GM12891 (cell line): Measurements from ENCODE around the gene POP5.

Experiments used
- DNase-seq: peaks from one replicate; pipeline ENCODE4 v3.0.0; 2011; ENCODE audit warnings: low spot score; ENCODE audit not compliant: insufficient read length
- FAIRE-seq: peaks from 2 replicates; lab custom pipeline; 2011; peaks lifted over from hg19 to GRCh38; lab: Jason Lieb, UNC
- PAX5 ChIP-seq: IDR thresholded peaks from 2 replicates; pipeline ENCODE4 v1.6.1; 2011; ENCODE audit warnings: low read length, moderate library complexity, mild to moderate bottlenecking; ENCODE audit not compliant: insufficient read depth, severe bottlenecking
- POLR2A ChIP-seq: IDR thresholded peaks from 2 replicates; pipeline ENCODE4 v1.6.1; 2011; ENCODE audit warnings: low read depth, low read length, control low read depth
- POLR2AphosphoS5 ChIP-seq: IDR thresholded peaks from 2 replicates; pipeline ENCODE4 v1.6.1; 2011; ENCODE audit warnings: low read depth, low read length, control low read depth
- POU2F2 ChIP-seq: IDR thresholded peaks from 2 replicates; pipeline ENCODE4 v1.6.1; 2011; ENCODE audit warnings: low read depth, mild to moderate bottlenecking, control low read depth, low read length, moderate library complexity
- SPI1 ChIP-seq: IDR thresholded peaks from 2 replicates; pipeline ENCODE4 v1.6.1; 2011; ENCODE audit warnings: low read depth, low read length, control low read depth
- TAF1 ChIP-seq: IDR thresholded peaks from 2 replicates; pipeline ENCODE4 v1.6.1; 2011; ENCODE audit warnings: low read depth, low read length, control low read depth

Gene POP5

GRCh38 chr12:120588948-120589930, 8.0 kb upstream of the POP5 start:
- FAIRE-seq (no peak), DNase-seq (no peak)

GRCh38 chr12:120588371-120588770, 7.2 kb upstream of the POP5 start:
- FAIRE-seq = no peak
- DNase-seq = no peak
- TF ChIP-seq PAX5 (no peak), TAF1 (no peak)

More at GRCh38 chr12:120588948-120589930, 8.0 kb upstream of the POP5 start:
- TF ChIP-seq POLR2AphosphoS5 (no peak), POLR2A (no peak), SPI1 (no peak), PAX5 (no peak), TAF1 (no peak), POU2F2 (no peak)

DNA sequence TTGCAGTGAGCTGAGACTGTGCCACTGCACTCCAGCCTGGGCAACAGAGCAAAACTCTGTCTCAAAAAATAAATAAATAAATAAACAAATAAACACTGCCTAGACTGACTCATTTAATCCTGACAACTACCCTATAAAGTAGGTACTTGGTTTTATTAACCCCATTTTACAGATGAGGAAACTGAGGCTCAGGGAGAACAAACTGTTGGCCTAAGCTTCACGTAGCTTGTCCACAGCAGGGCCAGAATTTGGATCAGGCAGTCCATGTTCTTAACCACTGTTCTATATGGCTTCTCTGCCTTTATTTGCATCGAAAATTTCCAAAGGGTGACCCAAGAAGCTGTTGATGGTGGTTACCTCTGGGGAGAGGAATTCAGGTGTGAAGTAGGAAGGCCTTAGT, 5.7 kb upstream of the POP5 start:
- TF ChIP-seq POLR2AphosphoS5 (no peak), TAF1 (no peak), POU2F2 (no peak), SPI1 (no peak), PAX5 (no peak), POLR2A (no peak)
- DNase-seq (no peak), FAIRE-seq (no peak)

DNA sequence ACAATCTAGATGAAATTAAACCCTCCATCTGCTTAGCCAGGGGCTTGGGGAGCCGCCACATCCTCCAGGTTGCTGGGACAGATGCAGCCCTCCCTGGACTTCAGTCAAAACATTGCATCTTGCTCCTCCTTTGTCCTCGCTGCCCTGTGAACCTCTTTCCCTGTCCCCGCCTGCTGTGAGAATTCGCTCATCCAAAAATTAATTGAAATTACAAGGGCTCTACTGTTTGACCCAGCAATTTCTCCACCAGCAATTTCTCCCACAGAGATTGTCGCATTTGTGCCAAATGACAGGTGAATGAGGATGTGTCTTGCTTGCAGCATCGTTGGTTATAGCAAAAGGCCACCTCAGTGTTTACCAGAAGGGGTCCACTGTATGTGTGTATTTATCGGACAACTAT, 5.0 kb upstream of the POP5 start:
- FAIRE-seq = no peak
- TF ChIP-seq TAF1 (no peak), PAX5 (no peak), SPI1 (no peak), POLR2A (no peak), POU2F2 (no peak), POLR2AphosphoS5 (no peak)
- DNase-seq = no peak

- DNase-seq (peak; percentile 52), FAIRE-seq (no peak)
- TF ChIP-seq TAF1 (no peak), POLR2AphosphoS5 (no peak), POU2F2 (no peak), SPI1 (no peak), POLR2A (no peak), PAX5 (no peak)
Observed at GRCh38 chr12:120584343-120585149, 3.3 kb upstream of the POP5 start.

DNA sequence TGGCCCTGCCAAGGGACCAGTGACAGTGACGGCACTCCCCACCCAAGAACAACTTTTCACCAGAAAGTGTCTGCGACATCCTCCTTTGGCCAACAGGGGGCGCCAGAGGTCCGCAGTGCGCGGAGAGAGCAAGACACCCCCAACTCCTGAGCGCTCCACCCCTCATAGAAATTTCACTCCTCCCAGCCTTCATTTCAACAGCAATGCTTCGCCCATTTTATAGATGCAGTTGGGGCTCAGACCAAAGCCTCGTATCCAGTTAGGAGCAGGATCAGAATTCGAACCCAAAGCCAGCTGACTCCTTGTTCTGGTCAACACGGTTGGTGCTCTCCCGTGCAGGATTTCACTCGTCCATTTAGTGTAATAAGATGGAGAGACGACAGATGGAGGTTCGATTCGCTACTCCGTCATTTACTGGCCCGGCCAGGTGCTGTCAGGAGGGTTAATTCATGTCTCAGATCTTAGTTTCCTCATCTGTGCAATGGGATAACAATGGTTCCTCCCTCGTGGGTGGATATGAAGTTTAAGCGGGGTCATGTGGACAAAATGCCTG, 2.4 kb upstream of the POP5 start:
- DNase-seq (peak; percentile 50), FAIRE-seq (peak; percentile 59)
- TF ChIP-seq POU2F2 = no peak
- TF ChIP-seq POLR2A = no peak
- TF ChIP-seq POLR2AphosphoS5 = no peak
- no peak for TF ChIP-seq TAF1
- TF ChIP-seq PAX5 = no peak
- TF ChIP-seq SPI1 = no peak

DNA sequence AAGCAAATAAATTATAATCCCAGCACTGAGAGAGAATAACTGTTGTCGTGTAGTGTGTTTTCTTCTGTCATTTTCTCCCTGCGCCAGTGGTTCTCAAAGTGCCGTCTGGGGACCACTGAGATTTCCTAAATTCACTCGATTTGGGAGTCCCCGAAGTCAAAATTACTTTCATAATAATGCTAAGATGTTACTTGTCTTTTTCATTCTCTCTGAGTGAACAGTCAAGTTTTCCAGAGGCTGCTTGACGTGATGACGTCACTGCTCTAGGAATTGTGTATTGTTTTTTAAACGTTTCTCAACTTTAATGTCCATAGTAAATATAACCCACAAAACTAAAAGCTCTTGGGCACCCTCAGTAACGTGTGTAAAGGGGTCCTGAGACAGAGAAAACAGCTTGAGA, 796 bp upstream of the POP5 start:
- FAIRE-seq (no peak), DNase-seq (no peak)
- TF ChIP-seq PAX5 = no peak
- no peak for TF ChIP-seq POU2F2
- TF ChIP-seq SPI1 = no peak
- TF ChIP-seq TAF1 = no peak
- no peak for TF ChIP-seq POLR2AphosphoS5
- no peak for TF ChIP-seq POLR2A

DNA sequence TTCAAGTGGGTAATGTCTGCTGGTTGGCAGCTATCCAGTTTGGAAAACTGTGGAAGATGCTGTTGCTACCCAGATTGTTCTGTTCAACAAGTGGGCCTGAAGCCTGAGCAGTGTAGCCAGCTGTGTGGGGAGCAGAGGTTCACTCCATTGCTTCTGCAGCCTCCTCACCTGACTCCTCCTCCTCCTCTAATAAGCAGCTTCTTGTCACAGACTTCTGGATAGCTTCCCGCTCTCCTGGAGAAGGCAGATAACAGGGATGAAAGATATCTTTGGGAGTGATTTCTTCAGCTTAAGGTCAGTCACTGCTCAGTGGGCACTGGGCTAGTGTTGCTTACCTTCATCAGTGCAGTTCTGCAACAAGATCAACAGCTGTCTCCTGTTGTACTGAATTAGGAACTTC, 2.0 kb downstream of the POP5 start:
- DNase-seq = no peak
- FAIRE-seq = no peak
- TF ChIP-seq POLR2AphosphoS5 = peak; percentile 67; the same call in 1 of the 2 replicates
- TF ChIP-seq POU2F2 = no peak; the same call in 1 of the 2 replicates

DNA sequence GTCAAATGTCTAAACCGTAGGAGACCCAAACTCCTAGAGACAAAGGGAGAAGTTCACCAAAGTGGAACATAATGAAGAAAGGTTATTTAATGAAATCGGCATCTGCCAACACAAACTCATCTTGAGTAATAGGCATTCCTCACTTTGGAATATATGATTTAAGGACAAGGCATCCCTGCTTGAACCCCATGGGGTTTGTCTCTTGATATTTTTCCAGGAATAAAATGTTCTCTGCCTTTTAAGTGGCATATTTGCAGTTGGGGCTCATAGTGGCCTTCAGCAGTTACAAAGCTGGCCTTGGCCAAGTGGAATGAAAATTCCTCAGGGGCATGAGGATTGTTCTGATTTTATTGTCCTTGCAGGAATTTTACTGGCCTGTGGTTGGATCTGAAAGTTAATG, 7.1 kb downstream of the POP5 start:
- TF ChIP-seq PAX5 = no peak
- TF ChIP-seq POU2F2 = no peak
- no peak for TF ChIP-seq SPI1
- no peak for TF ChIP-seq POLR2AphosphoS5
- TF ChIP-seq TAF1 = no peak
- DNase-seq = no peak
- FAIRE-seq = no peak

DNA sequence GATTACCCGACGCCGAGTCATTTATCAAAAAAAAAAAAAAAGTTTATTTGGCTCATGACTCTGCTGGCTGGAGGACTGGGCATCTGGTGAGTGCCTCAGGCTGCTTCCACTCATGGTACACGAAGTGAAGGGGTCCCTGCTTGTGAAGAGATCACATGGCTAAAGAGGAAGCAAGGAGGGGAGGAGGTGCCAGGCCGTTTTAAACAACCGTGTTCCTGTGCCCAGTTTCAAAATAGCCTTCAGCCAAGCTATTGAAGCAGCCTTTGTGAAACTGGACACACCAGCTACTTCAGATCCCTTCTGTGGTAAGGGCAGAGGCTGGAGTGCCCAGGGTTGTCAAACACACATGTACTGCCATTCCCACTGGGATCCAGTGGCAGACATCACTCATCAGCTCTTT, 7.6 kb downstream of the POP5 start:
- no peak for DNase-seq
- no peak for FAIRE-seq
- TF ChIP-seq POLR2A = no peak
